IMR-90 (cell line): Measurements from ENCODE around the gene KRTAP5-6. TPM values are rescaled to one million over a fixed set of nuclear protein-coding genes. Genes with fewer than 3 reads are reported as not detected.

ENCODE experiments used
- ATAC-seq: fragments of 200-7000 bp; cut with Tn5 transposase; 2 replicates; pipeline ENCODE4 v1.9.1; 2020; ENCODE audit warnings: low read depth, mild to moderate bottlenecking, moderate library complexity
- BruUV-seq: library from RNA; stranded (reverse); fragments of 400-500 nt; replicated peaks from 2 replicates; lab custom pipeline; 2021; lab: Mats Ljungman, UMichigan
- CTCF ChIA-PET: fragments of 300-600 bp; formaldehyde crosslinking; extraction: SDS; loops from one replicate; lab custom pipeline; 2021; ENCODE audit warnings: antibody characterized with exemption; lab: Yijun Ruan, JAX
- POLR2A ChIA-PET: fragments of 300-600 bp; sonication (Branson Sonifier 250); formaldehyde crosslinking; loops from one replicate; lab custom pipeline; 2022; ENCODE audit warnings: antibody characterized with exemption; ENCODE audit not compliant: unreplicated experiment; lab: Charles Lee
- DNase-seq: peaks from one replicate; pipeline ENCODE4 v3.0.0; 2013
- H2AFZ ChIP-seq: replicated peaks from 2 replicates; pipeline ENCODE3; 2013; ENCODE audit warnings: low read length, mild to moderate bottlenecking; ENCODE audit not compliant: poor library complexity
- H2AK5ac ChIP-seq: 2 replicates; pipeline ENCODE4 v1.6.1; 2013; ENCODE audit warnings: low read depth, low read length, inconsistent platforms
- H2AK9ac ChIP-seq: replicated peaks from 2 replicates; pipeline ENCODE3; 2013; ENCODE audit warnings: mild to moderate bottlenecking, low read depth, low read length, moderate library complexity; ENCODE audit not compliant: poor library complexity
- H2BK120ac ChIP-seq: 2 replicates; pipeline ENCODE4 v1.6.1; 2013; ENCODE audit warnings: low read depth, low read length, inconsistent platforms
- H2BK15ac ChIP-seq: 3 replicates; pipeline ENCODE4 v1.6.1; 2013; ENCODE audit warnings: low read depth, low read length, inconsistent platforms
- H2BK20ac ChIP-seq: 2 replicates; pipeline ENCODE4 v1.6.1; 2013; ENCODE audit warnings: low read depth, mild to moderate bottlenecking, inconsistent platforms, low read length, moderate library complexity
- H2BK5ac ChIP-seq: 2 replicates; pipeline ENCODE4 v1.6.1; 2013; ENCODE audit warnings: mild to moderate bottlenecking, low read depth, low read length, inconsistent platforms; ENCODE audit not compliant: poor library complexity, severe bottlenecking
- H3K14ac ChIP-seq: replicated peaks from 2 replicates; pipeline ENCODE4 v1.6.1; 2013; ENCODE audit warnings: low read depth, low read length, inconsistent platforms
- H3K18ac ChIP-seq: 2 replicates; pipeline ENCODE4 v1.6.1; 2013; ENCODE audit warnings: low read depth, low read length, control low read depth
- H3K23ac ChIP-seq: 2 replicates; pipeline ENCODE4 v1.6.1; 2013; ENCODE audit warnings: low read depth, low read length, inconsistent platforms
- H3K27ac ChIP-seq: 2 replicates; pipeline ENCODE4 v1.5.1; 2013; ENCODE audit warnings: mild to moderate bottlenecking, control low read depth, low read length; ENCODE audit not compliant: insufficient read depth
- H3K27me3 ChIP-seq: 2 replicates; pipeline ENCODE4 v1.6.1; 2013; ENCODE audit warnings: low read length; ENCODE audit not compliant: control insufficient read depth, insufficient read depth
- H3K36me3 ChIP-seq: 2 replicates; pipeline ENCODE4 v1.6.1; 2013; ENCODE audit warnings: low read length, mixed read lengths; ENCODE audit not compliant: control insufficient read depth, insufficient read depth
- H3K4ac ChIP-seq: 2 replicates; pipeline ENCODE4 v1.6.1; 2013; ENCODE audit warnings: low read depth, low read length, inconsistent platforms
- H3K4me1 ChIP-seq: 2 replicates; pipeline ENCODE4 v1.6.1; 2013; ENCODE audit warnings: low read length, mixed read lengths; ENCODE audit not compliant: control insufficient read depth, insufficient read depth
- H3K4me2 ChIP-seq: 2 replicates; pipeline ENCODE4 v1.6.1; 2013; ENCODE audit warnings: low read depth, mild to moderate bottlenecking, control low read depth, low read length, moderate library complexity
- H3K4me3 ChIP-seq: 2 replicates; pipeline ENCODE4 v1.5.1; 2013; ENCODE audit warnings: low read depth, mild to moderate bottlenecking, control low read depth, low read length, moderate library complexity; ENCODE audit not compliant: insufficient read depth
- H3K56ac ChIP-seq: 2 replicates; pipeline ENCODE4 v1.6.1; 2013; ENCODE audit warnings: low read length, inconsistent platforms; ENCODE audit not compliant: insufficient read depth; ENCODE audit errors: extremely low read depth
- H3K79me1 ChIP-seq, 2 experiments: 2 replicates each; pipeline ENCODE4 v1.6.1; 2013; ENCODE audit warnings: low read length in 2 of 2, inconsistent platforms in 1 of 2, low read depth in 1 of 2
- H3K9ac ChIP-seq: 2 replicates; pipeline ENCODE4 v1.6.1; 2013; ENCODE audit warnings: low read depth, low read length, control low read depth
- H3K9me1 ChIP-seq: 2 replicates; pipeline ENCODE4 v1.6.1; 2013; ENCODE audit warnings: low read length, inconsistent platforms; ENCODE audit not compliant: insufficient read depth
- H3K9me3 ChIP-seq: 2 replicates; pipeline ENCODE4 v1.6.1; 2013; ENCODE audit warnings: low read length; ENCODE audit not compliant: control insufficient read depth, insufficient read depth
- H4K20me1 ChIP-seq: 2 replicates; pipeline ENCODE4 v1.6.1; 2013; ENCODE audit warnings: low read length, inconsistent platforms; ENCODE audit not compliant: insufficient read depth
- H4K5ac ChIP-seq: 2 replicates; pipeline ENCODE4 v1.6.1; 2013; ENCODE audit warnings: mild to moderate bottlenecking, low read depth, low read length, control low read depth
- H4K8ac ChIP-seq, 2 experiments: 2 replicates each; pipeline ENCODE4 v1.6.1; 2013; ENCODE audit warnings: low read depth in 2 of 2, low read length in 2 of 2, control low read depth in 1 of 2, inconsistent platforms in 1 of 2
- H4K91ac ChIP-seq: 2 replicates; pipeline ENCODE4 v1.6.1; 2013; ENCODE audit warnings: low read depth, low read length, inconsistent platforms; ENCODE audit not compliant: insufficient read depth
- BHLHE40 ChIP-seq: fragments of 150-350 bp; IDR thresholded peaks from 2 replicates; pipeline ENCODE4 v1.6.1; 2016; ENCODE audit warnings: mild to moderate bottlenecking, low read depth, low read length
- CEBPB ChIP-seq: IDR thresholded peaks from 2 replicates; pipeline ENCODE4 v1.6.1; 2012; ENCODE audit warnings: low read depth, low read length, improper control_type of control experiment
- CHD1 ChIP-seq: IDR thresholded peaks from 2 replicates; pipeline ENCODE4 v1.6.1; 2012; ENCODE audit warnings: low read depth, low read length, improper control_type of control experiment
- FOS ChIP-seq: fragments of 150-350 bp; IDR thresholded peaks from 2 replicates; pipeline ENCODE4 v1.6.1; 2016; ENCODE audit warnings: low read depth, low read length
- MAFK ChIP-seq: IDR thresholded peaks from 2 replicates; pipeline ENCODE4 v1.6.1; 2012; ENCODE audit warnings: low read depth, low read length, improper control_type of control experiment
- MAZ ChIP-seq: IDR thresholded peaks from 2 replicates; pipeline ENCODE4 v1.6.1; 2012; ENCODE audit warnings: low read depth, mild to moderate bottlenecking, low read length, improper control_type of control experiment, moderate library complexity, borderline replicate concordance
- MXI1 ChIP-seq: IDR thresholded peaks from 2 replicates; pipeline ENCODE4 v1.6.1; 2012; ENCODE audit warnings: low read depth, mild to moderate bottlenecking, low read length, moderate library complexity, borderline replicate concordance
- NFE2L2 ChIP-seq: fragments of 150-350 bp; IDR thresholded peaks from 2 replicates; pipeline ENCODE4 v1.6.1; 2016; ENCODE audit warnings: low read depth, mild to moderate bottlenecking, low read length
- POLR2A ChIP-seq: IDR thresholded peaks from 2 replicates; pipeline ENCODE4 v1.6.1; 2012; ENCODE audit warnings: mild to moderate bottlenecking, low read depth, low read length
- RAD21 ChIP-seq: IDR thresholded peaks from 2 replicates; pipeline ENCODE4 v1.6.1; 2012; ENCODE audit warnings: low read length, improper control_type of control experiment
- RCOR1 ChIP-seq: IDR thresholded peaks from 2 replicates; pipeline ENCODE4 v1.6.1; 2012; ENCODE audit warnings: mild to moderate bottlenecking, low read length, improper control_type of control experiment; ENCODE audit not compliant: insufficient replicate concordance
- RFX5 ChIP-seq: IDR thresholded peaks from 2 replicates; pipeline ENCODE4 v1.8.0; 2012; ENCODE audit warnings: low read depth, mild to moderate bottlenecking, low read length, moderate library complexity
- SMC3 ChIP-seq: fragments of 150-350 bp; IDR thresholded peaks from 2 replicates; pipeline ENCODE4 v1.6.1; 2016; ENCODE audit warnings: low read depth, mild to moderate bottlenecking, antibody characterized with exemption, low read length, moderate library complexity
- USF2 ChIP-seq: fragments of 150-350 bp; IDR thresholded peaks from 2 replicates; pipeline ENCODE4 v1.6.1; 2017; ENCODE audit warnings: mild to moderate bottlenecking, antibody characterized with exemption, low read length, low read depth
- WGBS, 2 experiments: methylation state at CpG; one replicate each; pipeline versions ENCODE4 v1.1.5 to v1.1.7; 2013; ENCODE audit warnings: missing lambda C conversion rate in 2 of 2; ENCODE audit not compliant: insufficient read length in 1 of 2; ENCODE audit errors: extremely low coverage in 2 of 2; 5-methylcytosine and 5-hydroxymethylcytosine counted together
- dilution Hi-C: fragments of 300-500 bp; cut with HindIII; formaldehyde crosslinking; loops from one replicate; pipeline ENCODE4 v1.14.3; 2018; ENCODE audit warnings: low sequenced_read_pairs; ENCODE audit not compliant: unreplicated experiment
- in situ Hi-C: fragments of 300-500 bp; cut with MboI; formaldehyde crosslinking; loops from 3 replicates; pipeline ENCODE4 v1.14.3; 2019; ENCODE audit warnings: low sequenced_read_pairs, inconsistent platforms, mixed read lengths
- intact Hi-C: fragments of 100-400 bp; cut with micrococcal nuclease; formaldehyde crosslinking; loops from 2 replicates; pipeline ENCODE4 v1.10.0; 2022
- polyA plus RNA-seq, 3 experiments: library from polyadenylated mRNA; depleted of rRNA; stranded (reverse); fragments of >200 nt; gene quantifications; 2 replicates each; pipeline ENCODE4 v1.2.3, GENCODE V29; 2012; ENCODE audit warnings: low replicate concordance in 1 of 3
- total RNA-seq: library from RNA; depleted of rRNA; stranded (reverse); fragments of >200 nt; gene quantifications from 2 replicates; pipeline ENCODE4 v1.2.3, GENCODE V29; 2012
- TF ChIP-seq, protein P1 (sequence below): conservative IDR thresholded peaks from 2 replicates; pipeline ENCODE4 v1.5.1; 2012; ENCODE audit warnings: mild to moderate bottlenecking, low read depth, low read length, improper control_type of control experiment
- TF ChIP-seq, protein P2 (sequence below): fragments of 150-350 bp; IDR thresholded peaks from 2 replicates; pipeline ENCODE4 v1.6.1; 2016; ENCODE audit warnings: low read depth, mild to moderate bottlenecking, low read length, moderate library complexity, borderline replicate concordance

The KRTAP5-6 gene
- total and polyA plus RNA-seq, 2 of the 4 experiments (the other 2 are of a cell fraction) = not detected

- no peak overlapping the region for H2AK9ac ChIP-seq
- POLR2A ChIA-PET = no interaction called here
- TF ChIP-seq, protein P1, sequence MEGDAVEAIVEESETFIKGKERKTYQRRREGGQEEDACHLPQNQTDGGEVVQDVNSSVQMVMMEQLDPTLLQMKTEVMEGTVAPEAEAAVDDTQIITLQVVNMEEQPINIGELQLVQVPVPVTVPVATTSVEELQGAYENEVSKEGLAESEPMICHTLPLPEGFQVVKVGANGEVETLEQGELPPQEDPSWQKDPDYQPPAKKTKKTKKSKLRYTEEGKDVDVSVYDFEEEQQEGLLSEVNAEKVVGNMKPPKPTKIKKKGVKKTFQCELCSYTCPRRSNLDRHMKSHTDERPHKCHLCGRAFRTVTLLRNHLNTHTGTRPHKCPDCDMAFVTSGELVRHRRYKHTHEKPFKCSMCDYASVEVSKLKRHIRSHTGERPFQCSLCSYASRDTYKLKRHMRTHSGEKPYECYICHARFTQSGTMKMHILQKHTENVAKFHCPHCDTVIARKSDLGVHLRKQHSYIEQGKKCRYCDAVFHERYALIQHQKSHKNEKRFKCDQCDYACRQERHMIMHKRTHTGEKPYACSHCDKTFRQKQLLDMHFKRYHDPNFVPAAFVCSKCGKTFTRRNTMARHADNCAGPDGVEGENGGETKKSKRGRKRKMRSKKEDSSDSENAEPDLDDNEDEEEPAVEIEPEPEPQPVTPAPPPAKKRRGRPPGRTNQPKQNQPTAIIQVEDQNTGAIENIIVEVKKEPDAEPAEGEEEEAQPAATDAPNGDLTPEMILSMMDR = no peak
- TF ChIP-seq RCOR1 (no peak), NFE2L2 (no peak), MAZ (no peak), CHD1 (no peak), POLR2A (no peak), SMC3 (no peak), MAFK (no peak), CEBPB (no peak), FOS (no peak), RAD21 (no peak), RFX5 (no peak), BHLHE40 (no peak), USF2 (no peak), MXI1 (no peak)
- TF ChIP-seq, protein P2, sequence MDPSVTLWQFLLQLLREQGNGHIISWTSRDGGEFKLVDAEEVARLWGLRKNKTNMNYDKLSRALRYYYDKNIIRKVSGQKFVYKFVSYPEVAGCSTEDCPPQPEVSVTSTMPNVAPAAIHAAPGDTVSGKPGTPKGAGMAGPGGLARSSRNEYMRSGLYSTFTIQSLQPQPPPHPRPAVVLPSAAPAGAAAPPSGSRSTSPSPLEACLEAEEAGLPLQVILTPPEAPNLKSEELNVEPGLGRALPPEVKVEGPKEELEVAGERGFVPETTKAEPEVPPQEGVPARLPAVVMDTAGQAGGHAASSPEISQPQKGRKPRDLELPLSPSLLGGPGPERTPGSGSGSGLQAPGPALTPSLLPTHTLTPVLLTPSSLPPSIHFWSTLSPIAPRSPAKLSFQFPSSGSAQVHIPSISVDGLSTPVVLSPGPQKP = no peak
- H3K4ac ChIP-seq = no peak overlapping the region
- H3K4me2 ChIP-seq = no peak overlapping the region
- no peaks in the 10 kb centered on the region for H3K36me3 ChIP-seq
- H4K91ac ChIP-seq = no peak overlapping the region
- H2BK15ac ChIP-seq = no peak overlapping the region
- 83% methylated on average over 6 of the region's 23 CpGs; no CpG with 5 or more reads in 1 of the 2 experiments for WGBS, 2 experiments
- no peak overlapping the region for H3K4me3 ChIP-seq
- H2AFZ ChIP-seq = no peak overlapping the region
- no peak overlapping the region for H2AK5ac ChIP-seq
- H2BK20ac ChIP-seq = no peak overlapping the region
- intact Hi-C loops (no loop called here), dilution Hi-C loops (no loop called here), in situ Hi-C loops (no loop called here)
- peaks cover 31% of the 10 kb centered on the region for H3K27me3 ChIP-seq
- H3K9me3 ChIP-seq = peaks cover 2% of the 10 kb centered on the region
- 0 out of 2 replicates have a peak, but pooled peaks cover 4% of the 10 kb centered on the region for H3K9me1 ChIP-seq
- no peak overlapping the region for H3K56ac ChIP-seq
- no peak overlapping the region for H4K8ac ChIP-seq
- H3K4me1 ChIP-seq = no peaks in the 10 kb centered on the region
- no TSS peak for BruUV-seq
- no peaks in the 10 kb centered on the region for H3K79me1 ChIP-seq
- H4K5ac ChIP-seq = no peak overlapping the region
- H3K14ac ChIP-seq = no peak overlapping the region
- H3K9ac ChIP-seq = no peak overlapping the region
- H3K23ac ChIP-seq = no peak overlapping the region
- peaks cover under 1% of the 10 kb centered on the region; the same call in 1 of the 2 replicates for H4K20me1 ChIP-seq
- DNase-seq (no peak), ATAC-seq (no peak)
- no peak overlapping the region for H2BK5ac ChIP-seq
- CTCF ChIA-PET = no interaction called here
- no peak overlapping the region for H3K27ac ChIP-seq
- H3K18ac ChIP-seq = no peak overlapping the region
- no peak overlapping the region for H2BK120ac ChIP-seq
These were observed 47.3 kb downstream of the KRTAP5-6 start for GRCh38 chr11:1744137-1744886.
